Activated naive CD8-positive, alpha-beta T cell treated with anti-CD3 and anti-CD28 coated beads for 36 hours (primary cell): ENCODE measurements around the gene AIFM2. TPM values are rescaled to one million over a fixed set of nuclear protein-coding genes. Genes with fewer than 3 reads are reported as not detected.

Experiments
- DNase-seq: peaks from one replicate; pipeline ENCODE4 v3.0.0; 2021
- H3K27ac Mint-ChIP-seq: one replicate; pipeline ENCODE4 v1.8.0; 2022; ENCODE audit warnings: mild to moderate bottlenecking, moderate library complexity, mixed read lengths
- H3K27me3 Mint-ChIP-seq: one replicate; pipeline ENCODE4 v1.8.0; 2022; ENCODE audit warnings: mild to moderate bottlenecking, mixed read lengths
- H3K36me3 Mint-ChIP-seq: one replicate; pipeline ENCODE4 v1.8.0; 2021; ENCODE audit warnings: mild to moderate bottlenecking, mixed read lengths
- H3K4me1 Mint-ChIP-seq: one replicate; pipeline ENCODE4 v1.8.0; 2021; ENCODE audit warnings: mixed read lengths
- H3K4me3 Mint-ChIP-seq: one replicate; pipeline ENCODE4 v1.8.0; 2022; ENCODE audit warnings: mild to moderate bottlenecking, moderate library complexity, mixed read lengths
- H3K9me3 Mint-ChIP-seq: one replicate; pipeline ENCODE4 v1.8.0; 2022; ENCODE audit warnings: mixed read lengths
- total RNA-seq, 2 experiments: library from RNA; stranded (reverse); gene quantifications; one replicate each; pipeline ENCODE4 v1.2.3, GENCODE V29; 2021

Gene AIFM2
- total RNA-seq, 2 experiments from 2014 or later, result 9.6 to 10.4 TPM

GRCh38 chr10:70074165-70074564, 58.5 kb downstream of the AIFM2 start:
- Mint-ChIP-seq H3K27me3 (no peaks in the 10 kb centered on the region), H3K27ac (no peak overlapping the region), H3K4me3 (no peak overlapping the region), H3K4me1 (no peaks in the 10 kb centered on the region), H3K36me3 (no peaks in the 10 kb centered on the region), H3K9me3 (no peaks in the 10 kb centered on the region)
- DNase-seq, result no peak

DNA sequence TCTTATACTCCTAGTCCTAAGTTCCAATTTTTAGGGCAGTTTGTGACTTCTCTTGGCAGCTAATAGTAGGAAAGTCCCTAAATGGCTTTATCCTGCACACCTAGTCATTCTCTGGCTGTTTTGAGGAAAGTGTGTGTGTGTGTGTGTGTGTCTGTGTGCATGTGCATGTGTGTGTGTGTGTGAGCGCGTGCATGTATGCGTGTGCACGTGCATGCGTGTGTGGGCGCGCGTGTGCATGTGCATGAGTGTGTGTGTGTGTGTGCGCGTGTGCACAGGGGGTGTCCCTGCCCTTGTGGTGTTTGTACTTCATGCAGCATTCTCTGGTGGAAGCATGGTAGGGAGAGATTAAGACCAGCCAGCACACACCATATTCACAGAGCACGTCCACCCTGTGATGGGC, 61.8 kb downstream of the AIFM2 start:
- no peak for DNase-seq
- Mint-ChIP-seq H3K4me3 (no peak overlapping the region), H3K27me3 (no peaks in the 10 kb centered on the region), H3K4me1 (no peaks in the 10 kb centered on the region), H3K36me3 (no peaks in the 10 kb centered on the region), H3K9me3 (no peaks in the 10 kb centered on the region), H3K27ac (no peak overlapping the region)

GRCh38 chr10:70069346-70069745, 63.3 kb downstream of the AIFM2 start:
- Mint-ChIP-seq H3K9me3 (no peaks in the 10 kb centered on the region), H3K27me3 (no peaks in the 10 kb centered on the region), H3K4me1 (no peaks in the 10 kb centered on the region), H3K27ac (no peak overlapping the region), H3K4me3 (no peak overlapping the region), H3K36me3 (no peaks in the 10 kb centered on the region)
- no peak for DNase-seq

GRCh38 chr10:70068925-70069324, 63.7 kb downstream of the AIFM2 start:
- Mint-ChIP-seq H3K27me3 (no peaks in the 10 kb centered on the region), H3K27ac (no peak overlapping the region), H3K9me3 (no peaks in the 10 kb centered on the region), H3K4me1 (no peaks in the 10 kb centered on the region), H3K36me3 (no peaks in the 10 kb centered on the region), H3K4me3 (no peak overlapping the region)
- no peak for DNase-seq

- Mint-ChIP-seq H3K4me3 (no peak overlapping the region), H3K9me3 (no peaks in the 10 kb centered on the region)
Observed at GRCh38 chr10:70067586-70067985, 65.0 kb downstream of the AIFM2 start.

DNA sequence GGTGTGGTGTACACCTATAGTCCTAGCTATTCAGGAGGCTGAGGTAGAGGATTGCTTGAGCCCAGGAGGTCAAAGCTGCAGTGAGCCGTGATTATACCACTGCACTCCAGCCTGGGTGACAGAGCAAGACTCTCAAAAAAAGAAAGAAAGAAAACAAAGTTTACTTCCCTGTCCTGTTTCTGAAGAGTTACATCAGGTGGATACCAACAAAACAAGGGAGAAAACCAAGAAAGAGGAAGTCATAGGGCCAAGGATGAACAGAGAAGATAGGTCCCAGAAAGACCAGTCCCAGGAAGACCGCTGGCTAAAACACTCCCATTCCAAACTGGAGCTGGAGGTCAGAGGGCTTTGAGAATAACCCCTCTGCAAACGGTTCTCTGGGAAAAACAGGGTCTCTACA, 66.4 kb downstream of the AIFM2 start:
- Mint-ChIP-seq H3K27ac (no peak overlapping the region), H3K36me3 (no peaks in the 10 kb centered on the region), H3K27me3 (no peaks in the 10 kb centered on the region), H3K9me3 (no peaks in the 10 kb centered on the region), H3K4me1 (no peaks in the 10 kb centered on the region), H3K4me3 (no peak overlapping the region)
- no peak for DNase-seq

More at GRCh38 chr10:70067586-70067985, 65.0 kb downstream of the AIFM2 start:
- Mint-ChIP-seq H3K27ac (no peak overlapping the region), H3K36me3 (no peaks in the 10 kb centered on the region), H3K27me3 (no peaks in the 10 kb centered on the region), H3K4me1 (no peaks in the 10 kb centered on the region)
- no peak for DNase-seq

- H3K27me3 Mint-ChIP-seq, result no peaks in the 10 kb centered on the region
- H3K36me3 Mint-ChIP-seq, result no peaks in the 10 kb centered on the region
Observed at GRCh38 chr10:70064486-70064885, 68.1 kb downstream of the AIFM2 start.

DNA sequence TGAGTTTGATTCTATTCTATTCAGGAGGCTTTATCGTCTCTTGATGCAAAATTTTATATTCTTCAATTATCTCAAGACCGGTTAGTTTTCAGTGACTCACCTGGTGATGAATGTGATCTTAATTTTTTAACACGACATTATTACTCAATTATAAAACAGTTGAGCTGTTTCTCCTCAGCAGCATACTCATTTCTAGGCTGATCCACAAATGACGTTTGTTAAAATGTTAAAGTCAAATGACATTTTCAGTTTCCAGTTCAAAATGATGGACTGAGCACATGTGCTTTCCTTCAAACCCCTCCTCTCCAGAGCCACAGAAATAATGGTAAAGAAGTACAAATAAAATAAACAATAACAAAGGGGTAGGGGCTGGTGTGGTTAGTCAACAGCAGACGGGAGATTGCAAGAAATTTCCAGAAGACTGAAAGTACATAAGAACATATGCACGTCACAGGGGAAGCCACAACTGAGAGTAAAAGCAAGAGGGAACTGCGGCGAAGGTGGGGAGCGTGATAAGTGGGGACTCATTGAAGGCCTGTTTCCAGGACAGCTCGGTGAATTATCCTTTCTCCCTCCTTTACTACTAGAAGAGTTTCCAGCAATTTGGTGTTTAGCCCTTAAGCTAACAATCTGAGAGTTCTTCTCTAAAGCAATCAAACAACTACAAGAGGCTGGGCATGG, 69.1 kb downstream of the AIFM2 start:
- Mint-ChIP-seq H3K27me3 (no peaks in the 10 kb centered on the region), H3K9me3 (no peaks in the 10 kb centered on the region), H3K36me3 (no peaks in the 10 kb centered on the region), H3K27ac (no peak overlapping the region), H3K4me3 (no peak overlapping the region), H3K4me1 (no peaks in the 10 kb centered on the region)
- no peak for DNase-seq

More at GRCh38 chr10:70064486-70064885, 68.1 kb downstream of the AIFM2 start:
- no peak for DNase-seq
- no peak overlapping the region for H3K4me3 Mint-ChIP-seq
- H3K27ac Mint-ChIP-seq, result no peak overlapping the region
- no peaks in the 10 kb centered on the region for H3K4me1 Mint-ChIP-seq
- no peaks in the 10 kb centered on the region for H3K9me3 Mint-ChIP-seq

Other genes starting within 250 kb of the AIFM2 start
- gene MACROH2A2, start 80.0 kb downstream of the AIFM2 start, total RNA-seq, result 1 to 10 TPM; 3.9 to 4.8 TPM
- gene TYSND1, start 13.9 kb upstream of the AIFM2 start, total RNA-seq, result 10 to 100 TPM; 15.8 to 15.9 TPM
- 100 to 1,000 TPM; 129 to 134 TPM for gene SAR1A, start 37.7 kb upstream of the AIFM2 start, total RNA-seq
- 100 to 1,000 TPM; 388 to 397 TPM for gene PPA1, start 100.6 kb upstream of the AIFM2 start, total RNA-seq
- gene NPFFR1, start 151.2 kb upstream of the AIFM2 start, total RNA-seq, result not detected
- gene LRRC20, start 249.8 kb upstream of the AIFM2 start, total RNA-seq, result 10 to 100 TPM; 14.0 to 16.0 TPM